HepG2 (cell line): Measurements from ENCODE around the gene BGN. TPM values are rescaled to one million over a fixed set of nuclear protein-coding genes. Genes with fewer than 3 reads are reported as not detected.

Source experiments
- ATAC-seq: fragments of 200-7000 bp; cut with Tn5 transposase; 3 replicates; pipeline ENCODE4 v1.9.1; 2020; ENCODE audit warnings: mild to moderate bottlenecking, moderate library complexity
- BruUV-seq: library from RNA; stranded (reverse); fragments of 400-500 nt; replicated peaks from 2 replicates; lab custom pipeline; 2021; lab: Mats Ljungman, UMichigan
- CTCF ChIA-PET: fragments of 300-600 bp; formaldehyde crosslinking; extraction: SDS; loops from one replicate; lab custom pipeline; 2021; ENCODE audit warnings: low total read pairs, inconsistent platforms, low intra/inter-chr PET ratio; lab: Yijun Ruan, JAX
- POLR2A ChIA-PET: fragments of 350-600 bp; sonication (Branson Sonifier 250); formaldehyde crosslinking; loops from one replicate; lab custom pipeline; 2020; ENCODE audit warnings: antibody characterized with exemption, inconsistent platforms; lab: Yijun Ruan, JAX
- DNase-seq: peaks from one replicate; pipeline ENCODE4 v3.0.0-alpha.2; 2015; ENCODE audit warnings: low spot score
- FAIRE-seq: peaks from 3 replicates; lab custom pipeline; 2011; peaks lifted over from hg19 to GRCh38; lab: Jason Lieb, UNC
- H2AFZ ChIP-seq: one replicate; pipeline ENCODE4 v1.6.1; 2011; ENCODE audit warnings: low read length, inconsistent platforms
- H3K27ac ChIP-seq: fragments of 300-600 bp; 3 replicates; pipeline ENCODE4 v1.8.0; 2011; ENCODE audit warnings: mixed run types, mild to moderate bottlenecking, mixed read lengths, low read length, inconsistent platforms; ENCODE audit not compliant: insufficient read depth; ENCODE audit errors: extremely low read length
- H3K27me3 ChIP-seq, 2 experiments: fragments of 200-600 bp in 1 of 2; 2 replicates in 1 of 2; 3 replicates in 1 of 2; pipeline versions ENCODE4 v1.6.0 to v1.8.0; 2011; ENCODE audit warnings: low read length in 2 of 2, mild to moderate bottlenecking in 2 of 2, moderate library complexity in 2 of 2, inconsistent platforms in 1 of 2; ENCODE audit not compliant: insufficient read depth in 2 of 2, control insufficient read depth in 1 of 2
- H3K36me3 ChIP-seq, 2 experiments: fragments of 200-600 bp in 1 of 2; replicated peaks in 1 of 2; 2 replicates in 1 of 2; 3 replicates in 1 of 2; pipeline versions ENCODE4 v1.5.1 to v1.8.0; 2011; ENCODE audit warnings: low read length in 2 of 2, inconsistent platforms in 1 of 2; ENCODE audit not compliant: insufficient read depth in 2 of 2, control insufficient read depth in 1 of 2
- H3K4me1 ChIP-seq: 2 replicates; pipeline ENCODE4 v1.5.1; 2012; ENCODE audit warnings: low read length, inconsistent platforms; ENCODE audit not compliant: insufficient read depth
- H3K4me2 ChIP-seq: 2 replicates; pipeline ENCODE4 v1.6.0; 2011; ENCODE audit warnings: low read depth, low read length, inconsistent platforms
- H3K4me3 ChIP-seq, 3 experiments: fragments of 200-600 bp in 1 of 3; sonication (generic), shearing (Covaris generic) in 1 of 3; replicated peaks in 1 of 3; 2 replicates each; pipeline ENCODE4 v1.5.1; 2011 to 2016; ENCODE audit warnings: low read length in 3 of 3, inconsistent platforms in 2 of 3, low read depth in 2 of 3, mild to moderate bottlenecking in 2 of 3, control low read depth in 1 of 3, mixed read lengths in 1 of 3; ENCODE audit not compliant: insufficient read depth in 1 of 3
- H3K79me2 ChIP-seq: one replicate; pipeline ENCODE4 v1.6.1; 2011; ENCODE audit warnings: low read length, inconsistent platforms; ENCODE audit not compliant: insufficient read depth
- H3K9ac ChIP-seq: 2 replicates; pipeline ENCODE4 v1.6.0; 2011; ENCODE audit warnings: mild to moderate bottlenecking, low read depth, low read length, inconsistent platforms; ENCODE audit not compliant: insufficient read depth
- H3K9me3 ChIP-seq: 2 replicates; pipeline ENCODE4 v1.5.1; 2012; ENCODE audit warnings: mild to moderate bottlenecking, low read length
- H4K20me1 ChIP-seq: 2 replicates; pipeline ENCODE4 v1.6.0; 2011; ENCODE audit warnings: inconsistent platforms, mild to moderate bottlenecking, low read length, moderate library complexity; ENCODE audit not compliant: insufficient read depth
- ARID2 ChIP-seq: sonication (generic); formaldehyde crosslinking; IDR thresholded peaks from 2 replicates; pipeline ENCODE4 v1.8.1; 2022; ENCODE audit warnings: mild to moderate bottlenecking, missing genetic modification reagents, borderline replicate concordance
- DR1 ChIP-seq: sonication (generic); formaldehyde crosslinking; IDR thresholded peaks from 2 replicates; pipeline ENCODE4 v1.8.0; 2021; ENCODE audit warnings: mild to moderate bottlenecking, missing genetic modification reagents, inconsistent platforms
- EZH2 ChIP-seq: conservative IDR thresholded peaks from 2 replicates; pipeline ENCODE4 v1.6.1; 2012; ENCODE audit warnings: mild to moderate bottlenecking, low read depth, low read length, moderate library complexity
- HMG20B ChIP-seq: conservative IDR thresholded peaks from 2 replicates; pipeline ENCODE4 v1.6.1; 2016; ENCODE audit warnings: missing genetic modification reagents, missing compliant biosample characterization
- HNF4G ChIP-seq, 2 experiments: sonication (generic) in 1 of 2; formaldehyde crosslinking in 1 of 2; IDR thresholded peaks; 2 replicates each; pipeline versions ENCODE4 v1.4.0 to v1.6.1; 2011 to 2020; ENCODE audit warnings: borderline replicate concordance in 2 of 2, low read depth in 2 of 2, mild to moderate bottlenecking in 2 of 2, low read length in 1 of 2, missing genetic modification reagents in 1 of 2, moderate library complexity in 1 of 2
- IKZF1 ChIP-seq: fragments of 450-650 bp; IDR thresholded peaks from 2 replicates; pipeline ENCODE4 v1.7.1; 2016
- MAF1 ChIP-seq: sonication (generic); formaldehyde crosslinking; IDR thresholded peaks from 2 replicates; pipeline ENCODE4 v1.5.0; 2020; ENCODE audit warnings: missing genetic modification reagents, borderline replicate concordance
- MIXL1 ChIP-seq: IDR thresholded peaks from 2 replicates; pipeline ENCODE4 v1.6.1; 2016
- MXD1 ChIP-seq: sonication (generic); formaldehyde crosslinking; IDR thresholded peaks from 2 replicates; pipeline ENCODE4 v1.4.0; 2020; ENCODE audit warnings: mild to moderate bottlenecking, missing genetic modification reagents
- NFE2L2 ChIP-seq: fragments of 150-350 bp; IDR thresholded peaks from 2 replicates; pipeline ENCODE4 v1.6.1; 2014; ENCODE audit warnings: low read length
- RBFOX2 ChIP-seq: fragments of 200-400 bp; formaldehyde crosslinking; IDR thresholded peaks from 2 replicates; pipeline ENCODE4 v1.6.1; 2017; ENCODE audit warnings: low read depth, mild to moderate bottlenecking, low read length
- SOX6 ChIP-seq, 2 experiments: fragments of 450-650 bp in 1 of 2; sonication (generic) in 1 of 2; formaldehyde crosslinking in 1 of 2; IDR thresholded peaks; 2 replicates each; pipeline versions ENCODE4 v1.4.0 to v1.6.1; 2017 to 2020; ENCODE audit warnings: antibody characterized with exemption in 1 of 2, mild to moderate bottlenecking in 1 of 2, missing genetic modification reagents in 1 of 2
- TCF7L2 ChIP-seq: IDR thresholded peaks from 2 replicates; pipeline ENCODE4 v1.6.1; 2011; ENCODE audit warnings: mild to moderate bottlenecking, low read depth, low read length, moderate library complexity
- TOE1 ChIP-seq: sonication (generic); formaldehyde crosslinking; IDR thresholded peaks from 2 replicates; pipeline ENCODE4 v1.4.0; 2020; ENCODE audit warnings: mild to moderate bottlenecking, missing genetic modification reagents
- USF2 ChIP-seq, 2 experiments: sonication (generic) in 1 of 2; formaldehyde crosslinking in 1 of 2; IDR thresholded peaks; 2 replicates each; pipeline versions ENCODE4 v1.5.1 to v1.6.1; 2011 to 2020; ENCODE audit warnings: borderline replicate concordance in 1 of 2, low read depth in 1 of 2, low read length in 1 of 2, mild to moderate bottlenecking in 1 of 2, missing genetic modification reagents in 1 of 2, moderate library complexity in 1 of 2
- ZFP62 ChIP-seq: sonication (generic); formaldehyde crosslinking; IDR thresholded peaks from 2 replicates; pipeline ENCODE4 v1.4.0; 2020; ENCODE audit warnings: missing genetic modification reagents
- ZFYVE20 ChIP-seq: sonication (generic); formaldehyde crosslinking; IDR thresholded peaks from 2 replicates; pipeline ENCODE4 v1.8.0; 2023; ENCODE audit warnings: low read depth, mild to moderate bottlenecking, moderate library complexity, missing genetic modification reagents, borderline replicate concordance
- ZNF296 ChIP-seq: sonication (generic); formaldehyde crosslinking; conservative IDR thresholded peaks from 2 replicates; pipeline ENCODE4 v1.5.0; 2020; ENCODE audit warnings: mild to moderate bottlenecking, missing genetic modification reagents
- WGBS: methylation state at CpG from one replicate; pipeline ENCODE4 v1.1.6; 2017; ENCODE audit warnings: low lambda C conversion rate; 5-methylcytosine and 5-hydroxymethylcytosine counted together
- in situ Hi-C: cut with HindIII; loops from 2 replicates; pipeline ENCODE4 v1.10.0; 2017; ENCODE audit warnings: low pct_unique_long_range_greater_than_20kb; ENCODE audit not compliant: extremely low pct_ligation_motif_present
- intact Hi-C: fragments of 100-400 bp; cut with micrococcal nuclease; formaldehyde crosslinking; loops from one replicate; pipeline ENCODE4 v1.10.0; 2022; ENCODE audit not compliant: unreplicated experiment
- polyA plus RNA-seq, 8 experiments: library from polyadenylated mRNA; depleted of rRNA in 3 of 8; stranded (reverse) in 7 of 8; unstranded in 1 of 8; fragments of >200 nt; fragmentation: Illumina TruSeq in 4 of 8; extraction: Trizol in 4 of 8; gene quantifications; 2 replicates each; pipeline versions ENCODE4 v1.2.1 to v1.2.3, GENCODE V29; 2011 to 2016; ENCODE audit warnings: low read depth in 4 of 8, missing spikeins in 1 of 8, mixed read lengths in 1 of 8; ENCODE audit not compliant: insufficient read depth in 1 of 8
- total RNA-seq, 5 experiments: library from RNA; depleted of rRNA; stranded (reverse); fragments of >200 nt; fragmentation: Illumina TruSeq; extraction: Trizol; gene quantifications; 2 replicates each; pipeline ENCODE4 v1.2.3, GENCODE V29; 2016; ENCODE audit warnings: low read depth in 1 of 5
- TF ChIP-seq, protein P1 (sequence below): IDR thresholded peaks from 2 replicates; pipeline ENCODE4 v1.6.1; 2016; ENCODE audit warnings: mild to moderate bottlenecking, missing biosample characterization, missing genetic modification reagents

Gene BGN
- total and polyA plus RNA-seq, 2 of the 13 experiments (the other 11 are each of a cell fraction or from before 2014, with no cell fraction given): 0.18 to 0.63 TPM

- no peak overlapping the region for H3K4me3 ChIP-seq
- no peak overlapping the region for H3K9ac ChIP-seq
- CTCF ChIA-PET: no interaction called here
- H3K79me2 ChIP-seq: no peaks in the 10 kb centered on the region
- H3K27me3 ChIP-seq: peaks cover 2 to 5% of the 10 kb centered on the region in 2 experiments; a peak in 2 of 5 replicates
- H3K4me2 ChIP-seq: no peak overlapping the region
- ATAC-seq: no peak
- no TSS peak for BruUV-seq
- TF ChIP-seq ZNF296 (CRISPR knock-in tag) (no peak), NFE2L2 (no peak), TCF7L2 (no peak), TOE1 (CRISPR knock-in tag) (no peak), MAF1 (no peak), DR1 (CRISPR knock-in tag) (no peak), MXD1 (CRISPR knock-in tag) (no peak), SOX6 (IDR thresholded peaks at IDR 0.05) (no peak), SOX6 (CRISPR knock-in tag; IDR thresholded peaks at IDR 0.05) (no peak), MIXL1 (CRISPR knock-in tag) (no peak), ZFP62 (CRISPR knock-in tag) (no peak), ARID2 (CRISPR knock-in tag) (no peak), HNF4G (IDR thresholded peaks at IDR 0.05; ENCODE audit: borderline replicate concordance, low read depth, low read length) (no peak), HNF4G (CRISPR knock-in tag; IDR thresholded peaks at IDR 0.05; ENCODE audit: borderline replicate concordance, low read depth) (no peak), USF2 (IDR thresholded peaks at IDR 0.05; ENCODE audit: low read depth, low read length) (no peak), USF2 (CRISPR knock-in tag; IDR thresholded peaks at IDR 0.05; ENCODE audit: borderline replicate concordance) (no peak), RBFOX2 (no peak), ZFYVE20 (CRISPR knock-in tag) (no peak), IKZF1 (no peak), HMG20B (CRISPR knock-in tag) (no peak), EZH2 (no peak)
- TF ChIP-seq, protein P1, sequence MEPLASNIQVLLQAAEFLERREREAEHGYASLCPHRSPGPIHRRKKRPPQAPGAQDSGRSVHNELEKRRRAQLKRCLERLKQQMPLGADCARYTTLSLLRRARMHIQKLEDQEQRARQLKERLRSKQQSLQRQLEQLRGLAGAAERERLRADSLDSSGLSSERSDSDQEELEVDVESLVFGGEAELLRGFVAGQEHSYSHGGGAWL: no peak
- H4K20me1 ChIP-seq: no peaks in the 10 kb centered on the region
- no peak overlapping the region for H3K27ac ChIP-seq
- H3K4me1 ChIP-seq: peaks cover 25% of the 10 kb centered on the region
- no peaks in the 10 kb centered on the region for H3K36me3 ChIP-seq
- WGBS: no CpG with 5 or more reads among the region's 16 CpGs
- DNase-seq: no peak
- no peak overlapping the region for H2AFZ ChIP-seq
- POLR2A ChIA-PET: interaction anchor here (1.2 kb wide), 1 partner anchor 11 kb away, joined by 4 read pairs; no protein-coding TSS in a partner anchor
- in situ Hi-C loops: no loop called here
- no peak for FAIRE-seq
- intact Hi-C loops: no loop called here
- H3K9me3 ChIP-seq: no peaks in the 10 kb centered on the region
Measured at GRCh38 chrX:153476666-153477363, 18.0 kb upstream of the BGN start.
